Stimulated activated CD8-positive, alpha-beta memory T cell treated with anti-CD3 and anti-CD28 coated beads, Interleukin-7, amount 100 ng/mL, for 1 hour (primary cell): ENCODE measurements around the gene SLC25A11.
"Not testable (repeated sequence)": the region's sequence is repeated elsewhere in the genome, so short reads cannot be mapped to it uniquely, and the experiment has no call there.

Source experiments
- DNase-seq, 2 donors: peaks; one replicate each; pipeline ENCODE4 v3.0.0-alpha.2; 2020; ENCODE audit warnings: low read depth in 2 of 2

SLC25A11 gene

GRCh38 chr17:4945176-4945943 is 5.5 kb upstream of the SLC25A11 start:
- peak in 1 of 2 donors; percentile 62 for DNase-seq

GRCh38 chr17:4944554-4945175 is 4.8 kb upstream of the SLC25A11 start:
- no peak for DNase-seq

DNA sequence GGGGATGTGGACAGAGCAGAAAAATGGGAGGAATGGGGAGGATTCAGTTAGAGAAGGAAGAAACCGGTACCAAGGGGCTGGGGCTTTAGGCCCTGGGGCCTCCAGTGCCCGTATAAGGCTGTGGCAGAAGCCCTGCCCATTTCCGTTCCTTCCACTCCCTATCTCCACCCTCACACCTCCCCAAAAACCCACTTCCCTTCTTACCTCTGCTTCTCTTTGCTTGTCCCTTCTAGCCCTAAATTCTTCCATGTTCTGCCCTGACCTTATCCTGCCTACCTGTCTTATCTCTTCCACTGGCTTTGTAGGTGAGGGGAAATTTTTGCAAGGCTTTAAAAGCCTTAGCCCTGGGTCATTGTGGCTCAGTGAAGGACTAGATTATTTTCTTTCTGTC is 4.3 kb upstream of the SLC25A11 start:
- DNase-seq: no peak

DNA sequence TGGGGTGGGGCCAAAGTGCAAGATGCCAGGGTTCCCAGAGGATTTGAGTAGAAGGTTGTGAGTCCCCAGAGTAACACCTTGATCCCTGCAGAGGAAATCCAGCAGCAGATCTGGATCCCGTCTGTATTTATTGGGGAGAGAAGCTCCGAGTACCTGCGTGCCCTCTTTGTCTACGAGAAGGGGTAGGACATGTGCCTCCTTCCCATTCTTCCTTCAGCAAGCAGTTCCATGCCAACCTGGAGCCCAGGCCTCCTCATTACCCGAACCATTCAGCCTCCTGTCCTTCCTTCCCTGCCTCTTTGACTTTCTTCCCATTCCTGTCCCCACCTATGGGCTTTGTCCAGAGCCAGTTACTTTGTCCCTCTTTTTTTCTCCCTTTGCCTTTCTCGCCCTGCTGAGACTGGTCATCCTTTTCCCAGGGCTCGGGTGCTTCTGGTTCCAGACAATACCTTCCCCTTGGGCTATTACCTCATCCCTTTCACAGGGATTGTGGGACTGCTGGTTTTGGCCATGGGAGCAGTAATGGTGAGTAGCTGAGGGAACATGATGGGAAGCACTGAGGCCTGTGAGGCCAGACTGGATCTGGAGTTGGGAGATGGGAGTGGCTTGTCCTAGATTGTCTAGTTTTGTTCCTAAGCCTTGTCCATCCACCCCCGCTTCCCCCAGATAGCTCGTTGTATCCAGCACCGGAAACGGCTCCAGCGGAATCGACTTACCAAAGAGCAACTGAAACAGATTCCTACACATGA is 3.1 kb upstream of the SLC25A11 start:
- no peak for DNase-seq

GRCh38 chr17:4941319-4941610 is 1.4 kb upstream of the SLC25A11 start:
- no peak for DNase-seq

GRCh38 chr17:4940555-4941318 is 891 bp upstream of the SLC25A11 start:
- no peak for DNase-seq

DNA sequence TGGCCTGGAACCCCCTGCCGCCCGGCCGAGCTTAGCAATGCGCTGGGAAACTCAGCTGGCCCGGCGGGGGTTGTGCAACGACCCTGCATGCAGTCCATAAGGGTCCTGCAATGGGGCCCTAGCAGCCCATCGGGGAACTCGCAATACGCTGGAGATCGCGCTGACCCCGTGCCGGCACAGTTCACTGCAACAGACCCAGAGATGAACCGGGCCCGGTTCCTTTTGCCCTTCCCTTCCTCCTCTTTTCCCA is 375 bp downstream of the SLC25A11 start:
- DNase-seq: no peak

GRCh38 chr17:4938688-4939545 is 929 bp downstream of the SLC25A11 start:
- no peak for DNase-seq

- DNase-seq: no peak
Observed at GRCh38 chr17:4938069-4938491, 1.8 kb downstream of the SLC25A11 start.

DNA sequence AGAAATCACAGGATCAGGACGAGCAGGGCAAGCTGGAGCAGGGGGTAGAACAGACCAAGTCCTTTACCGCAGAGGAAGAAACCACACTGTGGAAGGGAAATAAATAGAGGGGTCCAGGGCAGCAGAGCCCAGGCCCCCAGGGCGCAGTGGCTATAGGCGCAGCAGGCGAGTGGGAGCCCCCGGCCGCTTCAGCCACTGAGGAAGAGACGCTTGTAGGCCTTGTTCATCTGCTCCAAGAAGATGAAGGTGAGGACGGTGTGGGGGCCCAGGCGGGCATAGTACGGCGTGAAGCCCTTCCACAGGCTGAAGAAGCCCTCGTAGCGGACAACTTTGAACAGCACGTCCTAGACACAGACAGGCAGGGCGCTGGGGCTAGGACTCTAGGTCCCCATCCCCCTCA is 2.3 kb downstream of the SLC25A11 start:
- DNase-seq: no peak

DNA sequence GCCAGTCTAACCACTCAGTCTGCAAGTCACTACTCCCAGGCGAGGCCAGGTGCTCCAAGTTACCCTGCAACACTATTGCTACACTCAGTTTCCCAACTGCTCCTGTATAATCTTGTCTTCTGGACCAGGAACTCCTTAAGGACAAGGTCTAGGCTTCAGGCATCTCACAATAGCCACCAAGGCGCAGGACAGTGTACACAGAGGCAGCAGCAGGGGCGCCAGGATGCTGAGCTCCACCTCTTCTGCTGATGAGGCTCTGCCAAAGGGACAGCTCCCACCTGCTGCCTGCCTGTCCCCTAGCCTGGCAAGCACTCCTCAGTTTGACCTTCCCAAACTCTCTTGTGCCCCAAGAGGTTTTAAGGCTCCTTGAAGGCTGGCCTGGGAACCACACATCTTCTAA is 3.4 kb downstream of the SLC25A11 start:
- DNase-seq: no peak

DNA sequence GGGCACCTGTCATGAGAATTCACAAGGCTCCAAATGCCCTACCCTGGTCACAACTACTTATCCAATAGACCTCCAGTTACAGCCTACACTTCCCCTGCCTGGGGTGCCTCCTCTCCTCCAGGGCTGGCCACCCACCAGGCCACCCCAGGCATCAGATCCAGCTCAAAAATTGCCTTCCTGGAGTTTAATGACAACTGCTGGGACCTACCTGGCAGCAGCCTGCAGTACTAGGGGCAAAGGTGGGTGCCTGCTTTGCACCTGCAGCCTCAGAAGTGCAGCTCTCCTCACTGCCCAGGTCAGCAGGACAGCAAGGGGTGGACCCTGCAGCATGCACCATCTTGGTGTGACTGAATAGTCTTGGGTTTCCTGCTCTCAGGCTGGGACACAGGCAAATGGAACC is 4.2 kb downstream of the SLC25A11 start:
- DNase-seq: no peak

DNA sequence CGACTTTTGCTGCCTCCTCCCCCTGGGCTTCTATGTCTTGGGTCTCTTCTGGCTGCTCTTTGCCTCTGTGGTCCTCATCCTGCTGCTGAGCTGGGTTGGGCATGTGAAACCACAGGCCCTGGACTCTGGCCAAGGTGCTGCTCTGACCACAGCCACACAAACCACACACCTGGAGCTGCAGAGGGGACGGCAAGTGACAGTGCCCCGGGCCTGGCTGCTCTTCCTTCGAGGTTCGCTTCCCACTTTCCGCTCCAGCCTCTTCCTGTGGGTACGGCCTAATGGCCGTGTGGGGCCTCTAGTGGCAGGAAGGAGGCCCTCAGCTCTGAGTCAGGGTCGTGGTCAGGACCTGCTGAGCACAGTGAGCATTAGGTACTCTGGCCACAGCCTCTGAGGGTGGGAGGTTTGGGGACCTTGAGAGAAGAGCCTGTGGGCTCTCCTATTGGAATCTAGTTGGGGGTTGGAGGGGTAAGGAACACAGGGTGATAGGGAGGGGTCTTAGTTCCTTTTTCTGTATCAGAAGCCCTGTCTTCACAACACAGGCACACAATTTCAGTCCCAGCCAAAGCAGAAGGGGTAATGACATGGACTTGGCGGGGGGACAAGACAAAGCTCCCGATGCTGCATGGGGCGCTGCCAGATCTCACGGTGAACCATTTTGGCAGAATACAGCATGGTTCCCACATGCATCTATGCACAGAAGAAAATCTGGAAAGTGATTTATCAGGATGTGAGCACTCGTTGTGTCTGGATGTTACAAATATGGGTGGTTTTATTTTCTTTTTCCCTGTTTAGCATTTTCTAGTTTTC is 5.5 kb downstream of the SLC25A11 start:
- DNase-seq: no peak

GRCh38 chr17:4933646-4934045 is 6.2 kb downstream of the SLC25A11 start:
- no peak for DNase-seq

DNA sequence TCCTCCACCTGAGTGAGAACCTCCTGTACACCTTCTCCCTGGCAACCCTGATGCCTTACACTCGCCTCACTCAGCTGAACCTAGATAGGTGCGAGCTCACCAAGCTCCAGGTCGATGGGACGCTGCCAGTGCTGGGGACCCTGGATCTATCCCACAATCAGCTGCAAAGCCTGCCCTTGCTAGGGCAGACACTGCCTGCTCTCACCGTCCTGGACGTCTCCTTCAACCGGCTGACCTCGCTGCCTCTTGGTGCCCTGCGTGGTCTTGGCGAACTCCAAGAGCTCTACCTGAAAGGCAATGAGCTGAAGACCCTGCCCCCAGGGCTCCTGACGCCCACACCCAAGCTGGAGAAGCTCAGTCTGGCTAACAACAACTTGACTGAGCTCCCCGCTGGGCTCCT is 7.1 kb downstream of the SLC25A11 start:
- DNase-seq: no peak

GRCh38 chr17:4931963-4932362 is 7.9 kb downstream of the SLC25A11 start, which contains the start of gene GP1BA:
Gene GP1BA, plus strand, starts transcription at chr17:4932277. Its CDS starts 328 bp downstream, at chr17:4932605.
- DNase-seq: no peak

GRCh38 chr17:4928881-4929280 is 11.0 kb downstream of the SLC25A11 start:
- no peak for DNase-seq

- not testable (repeated sequence) for DNase-seq
Observed at GRCh38 chr17:4926577-4927335, 13.1 kb downstream of the SLC25A11 start.

GRCh38 chr17:4921320-4921719 is 18.5 kb downstream of the SLC25A11 start:
- no peak for DNase-seq
